ENCODE measurements around the gene NPLOC4.

Gene NPLOC4

DNA sequence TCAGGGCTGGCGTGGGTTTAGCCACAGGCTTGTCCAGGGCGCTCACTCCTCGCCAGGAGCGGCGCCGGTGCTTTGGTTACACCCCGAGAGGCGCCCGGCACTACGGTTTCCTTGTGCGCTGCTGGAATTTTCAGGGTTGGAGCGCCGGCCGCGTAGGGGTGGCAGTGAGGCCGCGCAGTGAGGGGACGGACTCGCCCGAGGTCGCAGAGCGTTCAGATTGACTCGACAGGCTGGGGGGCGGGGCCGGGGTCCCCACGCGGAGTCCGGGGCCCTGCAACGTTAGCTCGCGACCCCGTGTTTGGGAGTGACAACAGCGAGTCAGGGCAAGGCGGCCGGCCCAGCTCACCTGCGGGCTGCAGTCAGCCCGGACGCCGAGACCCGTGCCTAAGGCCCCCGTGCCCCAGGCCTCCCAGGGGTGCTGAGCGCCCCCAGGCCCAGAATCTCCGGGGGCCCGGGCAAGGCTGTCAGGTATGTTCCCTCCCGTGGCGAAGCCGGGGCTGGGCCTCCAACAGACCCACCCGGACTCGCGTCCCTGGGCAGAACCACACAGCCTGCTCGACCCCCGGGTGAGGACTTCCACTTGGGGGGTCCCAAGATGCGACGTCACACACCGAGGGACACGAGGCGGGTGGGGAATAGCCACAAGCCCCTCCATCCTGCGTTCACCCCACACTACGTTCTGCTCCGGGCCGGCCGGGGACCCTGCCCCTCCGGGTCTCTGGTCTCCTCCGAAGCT lies 123.0 kb downstream of the NPLOC4 start:
- Histone ChIP-seq H3K4me3 (ENCODE audit: low read depth in 1 of 2, low read length in 2 of 2) (peak overlapping the region; percentile 31 to 66), H3K36me3 (ENCODE audit: insufficient read depth, low read length) (peaks cover 36% of the 10 kb centered on the region), H3K4me1 (ENCODE audit: insufficient read depth, low read length) (peaks cover 41% of the 10 kb centered on the region), H4K20me1 (ENCODE audit: insufficient read depth, low read length) (peaks cover 55% of the 10 kb centered on the region), H3K27me3 (ENCODE audit: insufficient read depth, low read length, poor library complexity) (no peaks in the 10 kb centered on the region), H3K4me2 (ENCODE audit: insufficient read depth, low read length) (peak overlapping the region; percentile 73), H2AFZ (ENCODE audit: low read depth, low read length) (peak overlapping the region; percentile 12; the same call in 1 of the 2 replicates), H3K79me2 (ENCODE audit: insufficient read depth, low read length) (peaks cover 79% of the 10 kb centered on the region), H3K27ac (ENCODE audit: low read length) (peak overlapping the region; percentile 95), H3K9ac (ENCODE audit: low read depth, low read length) (peak overlapping the region; percentile 99), H3K9me3 (ENCODE audit: insufficient read depth, low read length, severe bottlenecking) (no peaks in the 10 kb centered on the region)
- ATAC-seq (ENCODE audit: insufficient read depth, low read depth) (peak; percentile 20), DNase-seq (peak; percentile 74)
- TF ChIP-seq EZH2 (IDR thresholded peaks at IDR 0.05; ENCODE audit: borderline replicate concordance, low read depth, low read length, severe bottlenecking): no peak
- TF ChIP-seq, protein P1, sequence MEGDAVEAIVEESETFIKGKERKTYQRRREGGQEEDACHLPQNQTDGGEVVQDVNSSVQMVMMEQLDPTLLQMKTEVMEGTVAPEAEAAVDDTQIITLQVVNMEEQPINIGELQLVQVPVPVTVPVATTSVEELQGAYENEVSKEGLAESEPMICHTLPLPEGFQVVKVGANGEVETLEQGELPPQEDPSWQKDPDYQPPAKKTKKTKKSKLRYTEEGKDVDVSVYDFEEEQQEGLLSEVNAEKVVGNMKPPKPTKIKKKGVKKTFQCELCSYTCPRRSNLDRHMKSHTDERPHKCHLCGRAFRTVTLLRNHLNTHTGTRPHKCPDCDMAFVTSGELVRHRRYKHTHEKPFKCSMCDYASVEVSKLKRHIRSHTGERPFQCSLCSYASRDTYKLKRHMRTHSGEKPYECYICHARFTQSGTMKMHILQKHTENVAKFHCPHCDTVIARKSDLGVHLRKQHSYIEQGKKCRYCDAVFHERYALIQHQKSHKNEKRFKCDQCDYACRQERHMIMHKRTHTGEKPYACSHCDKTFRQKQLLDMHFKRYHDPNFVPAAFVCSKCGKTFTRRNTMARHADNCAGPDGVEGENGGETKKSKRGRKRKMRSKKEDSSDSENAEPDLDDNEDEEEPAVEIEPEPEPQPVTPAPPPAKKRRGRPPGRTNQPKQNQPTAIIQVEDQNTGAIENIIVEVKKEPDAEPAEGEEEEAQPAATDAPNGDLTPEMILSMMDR (IDR thresholded peaks at IDR 0.05; ENCODE audit: borderline replicate concordance, extremely low read depth, low read length, poor library complexity, severe bottlenecking): no peak

DNA sequence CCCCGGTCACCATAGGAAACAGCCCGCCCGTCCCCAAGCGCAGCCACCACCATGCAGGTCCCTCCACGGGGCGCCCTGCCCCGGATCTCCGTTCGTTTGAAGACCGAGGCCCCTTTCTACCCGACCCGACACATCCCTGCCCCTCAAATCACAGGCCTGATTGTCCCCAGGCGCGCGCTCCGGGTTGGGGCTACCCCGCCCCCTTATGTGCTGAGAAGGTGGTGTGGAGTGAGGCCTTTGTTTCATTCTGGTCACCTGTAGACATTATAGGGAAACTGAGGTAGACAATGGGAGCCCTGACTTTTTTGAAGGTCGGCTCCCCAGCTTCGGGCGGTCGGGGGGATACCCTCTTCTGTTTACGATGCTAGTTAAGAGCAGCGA lies 123.5 kb downstream of the NPLOC4 start:
- peak overlapping the region; percentile 31 to 66 for H3K4me3 ChIP-seq (ENCODE audit: low read depth in 1 of 2, low read length in 2 of 2)
- ATAC-seq (ENCODE audit: insufficient read depth, low read depth): peak; percentile 29
- H3K36me3 ChIP-seq (ENCODE audit: insufficient read depth, low read length): peaks cover 40% of the 10 kb centered on the region
- peak overlapping the region; percentile 73 for H3K4me2 ChIP-seq (ENCODE audit: insufficient read depth, low read length)
- DNase-seq: peak; percentile 77
- H3K79me2 ChIP-seq (ENCODE audit: insufficient read depth, low read length): peaks cover 83% of the 10 kb centered on the region
- H3K27ac ChIP-seq (ENCODE audit: low read length): peak overlapping the region; percentile 95
- H3K9ac ChIP-seq (ENCODE audit: low read depth, low read length): peak overlapping the region; percentile 99
- no peak for TF ChIP-seq EZH2 (IDR thresholded peaks at IDR 0.05; ENCODE audit: borderline replicate concordance, low read depth, low read length, severe bottlenecking)
- TF ChIP-seq, protein P1 (IDR thresholded peaks at IDR 0.05; ENCODE audit: borderline replicate concordance, extremely low read depth, low read length, poor library complexity, severe bottlenecking): no peak
- H2AFZ ChIP-seq (ENCODE audit: low read depth, low read length): no peak overlapping the region
- H3K27me3 ChIP-seq (ENCODE audit: insufficient read depth, low read length, poor library complexity): no peaks in the 10 kb centered on the region
- peaks cover 60% of the 10 kb centered on the region for H4K20me1 ChIP-seq (ENCODE audit: insufficient read depth, low read length)
- peaks cover 46% of the 10 kb centered on the region for H3K4me1 ChIP-seq (ENCODE audit: insufficient read depth, low read length)
- no peaks in the 10 kb centered on the region for H3K9me3 ChIP-seq (ENCODE audit: insufficient read depth, low read length, severe bottlenecking)

DNA sequence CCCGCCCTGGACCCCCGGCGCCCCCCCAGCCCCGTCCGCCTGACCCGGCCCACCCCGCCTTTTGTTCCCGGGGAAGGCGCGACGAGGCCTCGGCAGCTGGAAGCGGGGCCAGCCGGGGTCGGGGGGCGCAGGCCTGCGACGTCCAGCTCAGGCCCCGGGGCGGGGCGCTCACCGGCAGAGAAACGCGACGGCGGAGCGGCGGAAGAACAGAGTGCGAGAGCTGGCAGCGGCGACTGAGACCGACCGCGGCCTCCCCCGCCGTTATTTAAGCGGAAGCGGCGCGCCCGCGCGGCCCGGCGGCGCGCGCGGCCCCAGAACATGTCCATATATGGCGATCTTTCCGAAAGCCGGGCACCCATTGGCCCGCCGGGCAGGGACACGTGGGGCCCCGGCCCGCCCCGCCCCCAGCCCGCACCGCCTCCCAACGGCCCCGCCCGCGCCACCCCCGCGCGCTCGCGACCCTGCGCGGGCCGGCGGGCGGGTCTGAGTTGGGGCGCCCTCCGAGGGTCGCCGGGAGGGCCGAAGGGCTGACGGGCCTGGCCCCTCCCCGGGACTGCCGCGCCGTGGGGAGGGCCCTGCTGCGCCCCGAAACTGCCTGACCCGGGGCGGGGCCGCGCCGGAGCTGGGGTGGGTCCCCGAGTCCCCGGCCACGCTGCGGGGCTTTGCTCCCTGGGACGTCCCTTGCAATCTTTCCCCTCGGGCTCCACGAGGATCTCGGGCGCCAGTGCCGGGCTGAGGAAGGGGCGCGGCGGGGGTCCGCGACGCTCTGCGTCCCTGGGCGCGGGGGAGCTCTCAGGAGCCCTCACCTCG lies 124.1 kb downstream of the NPLOC4 start, which contains the start of gene ACTG1:
Gene ACTG1, minus strand, starts transcription at position 238 of the 810 bp plus-strand sequence. CDS start 445 bp downstream, outside the sequence.
- Histone ChIP-seq H2AFZ (ENCODE audit: low read depth, low read length) (no peak within 1 kb of the TSS), H3K79me2 (ENCODE audit: insufficient read depth, low read length) (peaks cover 83% of the 10 kb centered on the region), H3K4me3 (ENCODE audit: low read depth in 1 of 2, low read length in 2 of 2) (peak within 1 kb of the TSS; percentile 80 to 92), H3K9ac (ENCODE audit: low read depth, low read length) (peak within 1 kb of the TSS; percentile 99), H3K36me3 (ENCODE audit: insufficient read depth, low read length) (peaks cover 40% of the 10 kb centered on the region), H3K9me3 (ENCODE audit: insufficient read depth, low read length, severe bottlenecking) (no peaks in the 10 kb centered on the region), H3K27ac (ENCODE audit: low read length) (peak within 1 kb of the TSS; percentile 95), H3K27me3 (ENCODE audit: insufficient read depth, low read length, poor library complexity) (no peaks in the 10 kb centered on the region), H3K4me1 (ENCODE audit: insufficient read depth, low read length) (peaks cover 46% of the 10 kb centered on the region), H4K20me1 (ENCODE audit: insufficient read depth, low read length) (peaks cover 57% of the 10 kb centered on the region), H3K4me2 (ENCODE audit: insufficient read depth, low read length) (peak within 1 kb of the TSS; percentile 87)
- ATAC-seq (ENCODE audit: insufficient read depth, low read depth) (peak; percentile 46), DNase-seq (peak; percentile 94)
- TF ChIP-seq EZH2 (IDR thresholded peaks at IDR 0.05; ENCODE audit: borderline replicate concordance, low read depth, low read length, severe bottlenecking): no peak
- TF ChIP-seq, protein P1 (IDR thresholded peaks at IDR 0.05; ENCODE audit: borderline replicate concordance, extremely low read depth, low read length, poor library complexity, severe bottlenecking): no peak

All from DND-41 (cell line).